ENCODE data around the gene PCSK4. TPM values are rescaled to one million over a fixed set of nuclear protein-coding genes. Genes with fewer than 3 reads are reported as not detected.
"Not testable (repeated sequence)": the region's sequence is repeated elsewhere in the genome, so short reads cannot be mapped to it uniquely, and the experiment has no call there.

PCSK4 gene
- total RNA-seq, 4 donors from 2014 or later = 2.6 to 11.9 (median 7.5) TPM

GRCh38 chr19:1478934-1479707, 11.0 kb downstream of the PCSK4 start, which contains the start of gene C19orf25:
Gene C19orf25 (minus strand): TSS chr19:1479215. CDS start chr19:1478903, 312 bp downstream.
- 0% methylated on average over 1 to 33 of the region's 71 CpGs for WGBS, 2 donors (ENCODE audit: low coverage in 1 of 2)
- in situ Hi-C loops (cut with MboI; ENCODE audit: low pct_ligation_motif_present in 1 of 4, low pct_unique_long_range_greater_than_20kb in 1 of 4, low sequenced_read_pairs in 3 of 4) = no loop called here
- Histone ChIP-seq H3K4me3 (peak within 1 kb of the TSS; percentile 76 to 96 (median 88)), H3K27me3 (peaks cover 2% of the 10 kb centered on the region), H3K4me1 (peaks cover 10 to 25% (median 20%) of the 10 kb centered on the region in 4 donors), H3K9me3 (no peaks in the 10 kb centered on the region), H3K36me3 (peaks cover 0 to 6% (median 0%) of the 10 kb centered on the region in 4 donors), H3K27ac (peak within 1 kb of the TSS; percentile 78 to 88 (median 82))
- intact Hi-C loops (cut with DNase I; ENCODE audit: low total_unique reads) = no loop called here
- peak; percentile 97 for DNase-seq
- peak; percentile 82 for TF ChIP-seq POLR2A (IDR thresholded peaks at IDR 0.05)
- no peak for TF ChIP-seq EP300 (IDR thresholded peaks at IDR 0.05; ENCODE audit: low read depth)
- TF ChIP-seq CTCF (IDR thresholded peaks at IDR 0.05) = peak in 2 of 5 experiments; percentile 9 to 14
- peak; percentile 58 to 90 (median 86) for TF ChIP-seq POLR2AphosphoS5 (IDR thresholded peaks at IDR 0.05)

- peaks cover 10 to 29% (median 22%) of the 10 kb centered on the region in 4 donors for H3K4me1 ChIP-seq
- H3K27ac ChIP-seq; DNase-seq; H3K36me3 ChIP-seq; in situ Hi-C loops (cut with MboI; ENCODE audit: low pct_ligation_motif_present in 1 of 4, low pct_unique_long_range_greater_than_20kb in 1 of 4, low sequenced_read_pairs in 3 of 4); H3K4me3 ChIP-seq; H3K9me3 ChIP-seq; intact Hi-C loops (cut with DNase I; ENCODE audit: low total_unique reads): not testable (repeated sequence)
- peaks cover 23% of the 10 kb centered on the region for H3K27me3 ChIP-seq
- WGBS, 2 donors (ENCODE audit: low coverage in 1 of 2) = 91 to 93% methylated on average over 6 to 9 of the region's 9 CpGs
These were observed 13.1 kb downstream of the PCSK4 start for GRCh38 chr19:1477056-1477455.

GRCh38 chr19:1475751-1476437, 14.3 kb downstream of the PCSK4 start:
- H3K27me3 ChIP-seq = peaks cover 34% of the 10 kb centered on the region
- H3K4me3 ChIP-seq = no peak overlapping the region
- no peaks in the 10 kb centered on the region for H3K9me3 ChIP-seq
- H3K36me3 ChIP-seq = peaks cover 0 to 6% (median 0%) of the 10 kb centered on the region in 4 donors
- in situ Hi-C loops (cut with MboI; ENCODE audit: low pct_ligation_motif_present in 1 of 4, low pct_unique_long_range_greater_than_20kb in 1 of 4, low sequenced_read_pairs in 3 of 4) (no loop called here), intact Hi-C loops (cut with DNase I; ENCODE audit: low total_unique reads) (no loop called here)
- WGBS, 2 donors (ENCODE audit: low coverage in 1 of 2) = 89% methylated on average over 25 of the region's 31 CpGs; no CpG with 5 or more reads in 1 of the 2 donors
- peaks cover 16 to 40% (median 31%) of the 10 kb centered on the region in 4 donors for H3K4me1 ChIP-seq
- DNase-seq = no peak
- TF ChIP-seq CTCF (IDR thresholded peaks at IDR 0.05) (no peak), POLR2A (IDR thresholded peaks at IDR 0.05) (no peak), EP300 (IDR thresholded peaks at IDR 0.05; ENCODE audit: low read depth) (no peak), POLR2AphosphoS5 (IDR thresholded peaks at IDR 0.05) (no peak)
- H3K27ac ChIP-seq = no peak overlapping the region

- Histone ChIP-seq H3K27ac (no peak overlapping the region), H3K4me1 (peaks cover 26 to 50% (median 41%) of the 10 kb centered on the region in 4 donors), H3K36me3 (peaks cover 0 to 6% (median 0%) of the 10 kb centered on the region in 4 donors), H3K9me3 (no peaks in the 10 kb centered on the region), H3K27me3 (peaks cover 45% of the 10 kb centered on the region), H3K4me3 (no peak overlapping the region)
- no peak for DNase-seq
- intact Hi-C loops (cut with DNase I; ENCODE audit: low total_unique reads) (no loop called here), in situ Hi-C loops (cut with MboI; ENCODE audit: low pct_ligation_motif_present in 1 of 4, low pct_unique_long_range_greater_than_20kb in 1 of 4, low sequenced_read_pairs in 3 of 4) (no loop called here)
- TF ChIP-seq EP300 (IDR thresholded peaks at IDR 0.05; ENCODE audit: low read depth) = no peak
- TF ChIP-seq POLR2AphosphoS5 (IDR thresholded peaks at IDR 0.05) = no peak
- TF ChIP-seq POLR2A (IDR thresholded peaks at IDR 0.05) = no peak
- TF ChIP-seq CTCF (IDR thresholded peaks at IDR 0.05) = no peak
- WGBS, 2 donors (ENCODE audit: low coverage in 1 of 2) = 88 to 96% methylated on average over 4 to 24 of the region's 26 CpGs
These were observed 15.3 kb downstream of the PCSK4 start for GRCh38 chr19:1474765-1475351.

Data from transverse colon (tissue), 4 donors.